DND-41 (cell line): ENCODE measurements around the gene OR11L1.

Experiments used
- ATAC-seq: fragments of 200-7000 bp; cut with Tn5 transposase; 3 replicates; pipeline ENCODE4 v1.9.1; 2021; ENCODE audit warnings: low read depth; ENCODE audit not compliant: insufficient read depth
- DNase-seq: peaks from one replicate; pipeline ENCODE4 v3.0.0-alpha.2; 2020
- H2AFZ ChIP-seq: 2 replicates; pipeline ENCODE4 v1.6.0; 2012; ENCODE audit warnings: low read depth, low read length
- H3K27ac ChIP-seq: 2 replicates; pipeline ENCODE4 v1.5.1; 2012; ENCODE audit warnings: low read length, inconsistent platforms
- H3K27me3 ChIP-seq: fragments of 200-600 bp; sonication (generic); 2 replicates; pipeline ENCODE4 v1.6.0; 2012; ENCODE audit warnings: low read length, mild to moderate bottlenecking, inconsistent platforms; ENCODE audit not compliant: insufficient read depth, poor library complexity
- H3K36me3 ChIP-seq: 2 replicates; pipeline ENCODE4 v1.5.1; 2012; ENCODE audit warnings: low read length, inconsistent platforms; ENCODE audit not compliant: insufficient read depth
- H3K4me1 ChIP-seq: 2 replicates; pipeline ENCODE4 v1.5.1; 2012; ENCODE audit warnings: mild to moderate bottlenecking, low read length; ENCODE audit not compliant: insufficient read depth
- H3K4me2 ChIP-seq: 2 replicates; pipeline ENCODE4 v1.6.0; 2012; ENCODE audit warnings: mild to moderate bottlenecking, moderate library complexity, low read length, inconsistent platforms; ENCODE audit not compliant: insufficient read depth
- H3K4me3 ChIP-seq, 2 experiments: fragments of 200-600 bp in 1 of 2; shearing (Covaris generic) in 1 of 2; 2 replicates each; pipeline ENCODE4 v1.5.1; 2012 to 2016; ENCODE audit warnings: inconsistent platforms in 2 of 2, low read length in 2 of 2, mild to moderate bottlenecking in 2 of 2, low read depth in 1 of 2, moderate library complexity in 1 of 2
- H3K79me2 ChIP-seq: 2 replicates; pipeline ENCODE4 v1.6.0; 2012; ENCODE audit warnings: low read length, inconsistent platforms; ENCODE audit not compliant: insufficient read depth
- H3K9ac ChIP-seq: 2 replicates; pipeline ENCODE4 v1.6.0; 2012; ENCODE audit warnings: low read depth, mild to moderate bottlenecking, inconsistent platforms, low read length, moderate library complexity
- H3K9me3 ChIP-seq: 2 replicates; pipeline ENCODE4 v1.5.1; 2012; ENCODE audit warnings: low read length, moderate library complexity, mild to moderate bottlenecking, inconsistent platforms; ENCODE audit not compliant: insufficient read depth, severe bottlenecking
- H4K20me1 ChIP-seq: 2 replicates; pipeline ENCODE4 v1.6.0; 2012; ENCODE audit warnings: low read length; ENCODE audit not compliant: insufficient read depth
- EZH2 ChIP-seq: IDR thresholded peaks from 3 replicates; pipeline ENCODE4 v1.6.1; 2012; ENCODE audit warnings: borderline replicate concordance, low read depth, mild to moderate bottlenecking, moderate library complexity, low read length, inconsistent platforms; ENCODE audit not compliant: severe bottlenecking
- TF ChIP-seq, protein P1 (sequence below): IDR thresholded peaks from 2 replicates; pipeline ENCODE4 v1.5.1; 2012; ENCODE audit warnings: borderline replicate concordance, low read length, moderate library complexity, mild to moderate bottlenecking; ENCODE audit not compliant: poor library complexity, severe bottlenecking; ENCODE audit errors: extremely low read depth

The OR11L1 gene

GRCh38 chr1:247857069-247857984 lies 15.6 kb upstream of the OR11L1 start, which contains the start of gene TRIM58:
TRIM58 (plus strand) TSS chr1:247857187; CDS start chr1:247857247, 60 bp downstream.
- Histone ChIP-seq H2AFZ (no peak within 1 kb of the TSS), H3K27me3 (no peaks in the 10 kb centered on the region), H3K27ac (no peak within 1 kb of the TSS), H3K4me3 (no peak within 1 kb of the TSS), H3K4me1 (no peaks in the 10 kb centered on the region), H3K4me2 (no peak within 1 kb of the TSS), H3K36me3 (no peaks in the 10 kb centered on the region), H3K9me3 (no peaks in the 10 kb centered on the region), H3K9ac (no peak within 1 kb of the TSS), H4K20me1 (no peaks in the 10 kb centered on the region), H3K79me2 (no peaks in the 10 kb centered on the region)
- no peak for DNase-seq
- no peak for ATAC-seq
- TF ChIP-seq EZH2: no peak
- TF ChIP-seq, protein P1, sequence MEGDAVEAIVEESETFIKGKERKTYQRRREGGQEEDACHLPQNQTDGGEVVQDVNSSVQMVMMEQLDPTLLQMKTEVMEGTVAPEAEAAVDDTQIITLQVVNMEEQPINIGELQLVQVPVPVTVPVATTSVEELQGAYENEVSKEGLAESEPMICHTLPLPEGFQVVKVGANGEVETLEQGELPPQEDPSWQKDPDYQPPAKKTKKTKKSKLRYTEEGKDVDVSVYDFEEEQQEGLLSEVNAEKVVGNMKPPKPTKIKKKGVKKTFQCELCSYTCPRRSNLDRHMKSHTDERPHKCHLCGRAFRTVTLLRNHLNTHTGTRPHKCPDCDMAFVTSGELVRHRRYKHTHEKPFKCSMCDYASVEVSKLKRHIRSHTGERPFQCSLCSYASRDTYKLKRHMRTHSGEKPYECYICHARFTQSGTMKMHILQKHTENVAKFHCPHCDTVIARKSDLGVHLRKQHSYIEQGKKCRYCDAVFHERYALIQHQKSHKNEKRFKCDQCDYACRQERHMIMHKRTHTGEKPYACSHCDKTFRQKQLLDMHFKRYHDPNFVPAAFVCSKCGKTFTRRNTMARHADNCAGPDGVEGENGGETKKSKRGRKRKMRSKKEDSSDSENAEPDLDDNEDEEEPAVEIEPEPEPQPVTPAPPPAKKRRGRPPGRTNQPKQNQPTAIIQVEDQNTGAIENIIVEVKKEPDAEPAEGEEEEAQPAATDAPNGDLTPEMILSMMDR: no peak

- Histone ChIP-seq H3K4me3 (no peak overlapping the region), H3K9me3 (no peaks in the 10 kb centered on the region), H3K79me2 (no peaks in the 10 kb centered on the region), H2AFZ (no peak overlapping the region), H3K4me2 (no peak overlapping the region), H3K4me1 (no peaks in the 10 kb centered on the region), H3K36me3 (no peaks in the 10 kb centered on the region), H3K27ac (no peak overlapping the region), H4K20me1 (no peaks in the 10 kb centered on the region), H3K9ac (no peak overlapping the region), H3K27me3 (peaks cover 2% of the 10 kb centered on the region)
- TF ChIP-seq, protein P1: no peak
- TF ChIP-seq EZH2: no peak
- DNase-seq (no peak), ATAC-seq (no peak)
These were observed 14.2 kb upstream of the OR11L1 start for GRCh38 chr1:247855911-247856310.

GRCh38 chr1:247854899-247855545 lies 13.3 kb upstream of the OR11L1 start:
- no peaks in the 10 kb centered on the region for H3K4me1 ChIP-seq
- no peak overlapping the region for H3K4me2 ChIP-seq
- no peak for TF ChIP-seq EZH2
- TF ChIP-seq, protein P1: no peak
- DNase-seq (no peak), ATAC-seq (no peak)
- H4K20me1 ChIP-seq: no peaks in the 10 kb centered on the region
- H3K9ac ChIP-seq: no peak overlapping the region
- H3K27me3 ChIP-seq: peaks cover 2% of the 10 kb centered on the region
- H3K9me3 ChIP-seq: no peaks in the 10 kb centered on the region
- no peaks in the 10 kb centered on the region for H3K36me3 ChIP-seq
- no peak overlapping the region for H3K4me3 ChIP-seq
- H3K79me2 ChIP-seq: no peaks in the 10 kb centered on the region
- H2AFZ ChIP-seq: no peak overlapping the region
- no peak overlapping the region for H3K27ac ChIP-seq
